WERI-Rb-1 (cell line): ENCODE results near the gene TIMM22.

Experiments
- DNase-seq: peaks from one replicate; pipeline ENCODE4 v3.0.0-alpha.2; 2020
- H3K27ac ChIP-seq: fragments of 250-450 bp; sonication (Bioruptor Pico); 2 replicates; pipeline ENCODE4 v1.5.1; 2020; ENCODE audit warnings: mild to moderate bottlenecking, moderate library complexity
- H3K27me3 ChIP-seq: fragments of 250-450 bp; sonication (Bioruptor Pico); 2 replicates; pipeline ENCODE4 v1.5.1; 2021; ENCODE audit warnings: mild to moderate bottlenecking, low read depth, moderate library complexity; ENCODE audit not compliant: insufficient read depth, severe bottlenecking
- H3K36me3 ChIP-seq: fragments of 250-450 bp; sonication (Bioruptor Pico); 2 replicates; pipeline ENCODE4 v1.5.1; 2020; ENCODE audit warnings: mild to moderate bottlenecking, moderate library complexity
- H3K4me3 ChIP-seq: 2 replicates; pipeline ENCODE4 v1.5.1; 2011; ENCODE audit warnings: low read depth, mild to moderate bottlenecking, control low read depth, low read length
- H3K9me3 ChIP-seq: fragments of 250-450 bp; sonication (Bioruptor Pico); 2 replicates; pipeline ENCODE4 v1.5.1; 2021; ENCODE audit warnings: mild to moderate bottlenecking, moderate library complexity; ENCODE audit not compliant: severe bottlenecking
- TF ChIP-seq, protein P1 (sequence below): IDR thresholded peaks from 2 replicates; pipeline ENCODE4 v1.5.1; 2011; ENCODE audit warnings: low read depth, mild to moderate bottlenecking, control low read depth, inconsistent platforms, low read length

Gene TIMM22

DNA sequence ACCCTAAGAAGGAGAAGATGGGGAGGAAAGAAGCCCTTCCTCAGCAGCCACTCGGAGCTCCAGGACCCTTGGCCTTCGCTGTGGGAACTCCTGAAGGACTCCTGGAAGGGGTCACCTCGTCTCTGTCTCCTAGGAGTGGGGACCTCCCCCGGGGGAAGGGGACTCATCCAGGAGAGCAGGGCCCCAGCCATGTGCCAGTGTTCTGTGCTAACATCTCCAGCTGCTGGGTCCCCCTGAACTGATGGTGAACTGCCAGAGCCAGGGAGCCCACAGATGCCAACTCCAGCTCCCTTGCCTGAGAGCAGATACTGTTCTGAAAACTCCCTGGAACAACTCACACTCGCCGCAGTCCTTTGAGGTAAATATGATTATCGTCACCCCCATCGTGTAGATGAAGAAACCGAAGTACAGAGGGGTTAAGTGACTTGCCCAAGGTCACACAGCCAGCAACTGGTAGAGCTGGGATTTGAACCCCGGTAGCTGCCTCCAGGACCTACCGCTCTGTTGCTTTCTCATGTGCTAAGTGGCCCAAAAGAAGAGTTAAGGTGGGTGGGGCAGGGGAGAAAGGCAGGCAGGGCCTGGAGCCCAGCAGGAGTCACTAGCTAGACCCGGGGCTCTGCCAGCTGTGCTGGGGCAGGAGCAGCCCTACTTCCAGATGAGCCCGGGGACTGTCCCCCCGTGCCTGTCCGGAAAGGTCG lies 10.5 kb downstream of the TIMM22 start:
- Histone ChIP-seq H3K36me3 (peaks cover 67% of the 10 kb centered on the region), H3K4me3 (no peak overlapping the region), H3K27ac (no peak overlapping the region), H3K27me3 (no peaks in the 10 kb centered on the region), H3K9me3 (no peaks in the 10 kb centered on the region)
- DNase-seq, result no peak
- TF ChIP-seq, protein P1, sequence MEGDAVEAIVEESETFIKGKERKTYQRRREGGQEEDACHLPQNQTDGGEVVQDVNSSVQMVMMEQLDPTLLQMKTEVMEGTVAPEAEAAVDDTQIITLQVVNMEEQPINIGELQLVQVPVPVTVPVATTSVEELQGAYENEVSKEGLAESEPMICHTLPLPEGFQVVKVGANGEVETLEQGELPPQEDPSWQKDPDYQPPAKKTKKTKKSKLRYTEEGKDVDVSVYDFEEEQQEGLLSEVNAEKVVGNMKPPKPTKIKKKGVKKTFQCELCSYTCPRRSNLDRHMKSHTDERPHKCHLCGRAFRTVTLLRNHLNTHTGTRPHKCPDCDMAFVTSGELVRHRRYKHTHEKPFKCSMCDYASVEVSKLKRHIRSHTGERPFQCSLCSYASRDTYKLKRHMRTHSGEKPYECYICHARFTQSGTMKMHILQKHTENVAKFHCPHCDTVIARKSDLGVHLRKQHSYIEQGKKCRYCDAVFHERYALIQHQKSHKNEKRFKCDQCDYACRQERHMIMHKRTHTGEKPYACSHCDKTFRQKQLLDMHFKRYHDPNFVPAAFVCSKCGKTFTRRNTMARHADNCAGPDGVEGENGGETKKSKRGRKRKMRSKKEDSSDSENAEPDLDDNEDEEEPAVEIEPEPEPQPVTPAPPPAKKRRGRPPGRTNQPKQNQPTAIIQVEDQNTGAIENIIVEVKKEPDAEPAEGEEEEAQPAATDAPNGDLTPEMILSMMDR, result no peak

DNA sequence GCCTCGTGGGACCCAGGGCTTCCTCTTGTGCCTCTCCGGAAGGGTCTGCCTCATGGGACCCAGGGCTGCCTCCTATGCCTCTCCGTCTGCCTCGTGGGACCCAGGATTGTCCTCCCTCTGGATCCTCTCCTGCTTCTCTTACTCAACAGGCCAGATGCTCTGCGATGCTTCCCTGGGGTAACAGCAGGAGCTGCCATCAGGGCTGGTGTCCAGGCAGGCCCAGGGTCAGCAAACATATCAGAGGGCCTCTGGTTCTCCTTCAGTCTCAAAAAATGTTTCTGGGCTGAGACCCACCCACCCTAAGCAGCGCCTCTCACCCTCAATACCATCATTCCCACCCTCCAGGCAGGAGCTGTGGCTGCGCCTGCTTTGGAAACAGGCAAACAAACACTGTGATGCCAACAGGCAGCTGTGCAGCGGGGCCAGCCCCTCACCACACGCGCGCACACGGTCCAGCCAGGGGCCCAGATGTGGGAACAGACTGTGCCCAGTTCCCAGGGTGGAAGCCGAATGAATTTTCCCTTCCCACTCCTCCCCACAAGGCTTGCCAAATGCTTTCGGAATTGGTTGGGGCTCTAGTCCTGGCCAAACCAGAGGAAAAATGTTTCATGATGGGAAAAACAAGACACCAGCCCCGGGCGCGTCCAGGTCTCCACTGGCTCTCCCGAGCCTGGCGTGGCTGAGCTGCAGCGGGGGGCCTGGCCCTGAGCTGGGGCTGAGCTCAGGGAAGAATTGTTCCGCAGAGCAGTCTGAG lies 11.3 kb downstream of the TIMM22 start:
- H3K9me3 ChIP-seq, result no peaks in the 10 kb centered on the region
- TF ChIP-seq, protein P1, result no peak
- no peaks in the 10 kb centered on the region for H3K27me3 ChIP-seq
- peaks cover 60% of the 10 kb centered on the region for H3K36me3 ChIP-seq
- H3K4me3 ChIP-seq, result no peak overlapping the region
- no peak overlapping the region for H3K27ac ChIP-seq
- DNase-seq, result no peak

DNA sequence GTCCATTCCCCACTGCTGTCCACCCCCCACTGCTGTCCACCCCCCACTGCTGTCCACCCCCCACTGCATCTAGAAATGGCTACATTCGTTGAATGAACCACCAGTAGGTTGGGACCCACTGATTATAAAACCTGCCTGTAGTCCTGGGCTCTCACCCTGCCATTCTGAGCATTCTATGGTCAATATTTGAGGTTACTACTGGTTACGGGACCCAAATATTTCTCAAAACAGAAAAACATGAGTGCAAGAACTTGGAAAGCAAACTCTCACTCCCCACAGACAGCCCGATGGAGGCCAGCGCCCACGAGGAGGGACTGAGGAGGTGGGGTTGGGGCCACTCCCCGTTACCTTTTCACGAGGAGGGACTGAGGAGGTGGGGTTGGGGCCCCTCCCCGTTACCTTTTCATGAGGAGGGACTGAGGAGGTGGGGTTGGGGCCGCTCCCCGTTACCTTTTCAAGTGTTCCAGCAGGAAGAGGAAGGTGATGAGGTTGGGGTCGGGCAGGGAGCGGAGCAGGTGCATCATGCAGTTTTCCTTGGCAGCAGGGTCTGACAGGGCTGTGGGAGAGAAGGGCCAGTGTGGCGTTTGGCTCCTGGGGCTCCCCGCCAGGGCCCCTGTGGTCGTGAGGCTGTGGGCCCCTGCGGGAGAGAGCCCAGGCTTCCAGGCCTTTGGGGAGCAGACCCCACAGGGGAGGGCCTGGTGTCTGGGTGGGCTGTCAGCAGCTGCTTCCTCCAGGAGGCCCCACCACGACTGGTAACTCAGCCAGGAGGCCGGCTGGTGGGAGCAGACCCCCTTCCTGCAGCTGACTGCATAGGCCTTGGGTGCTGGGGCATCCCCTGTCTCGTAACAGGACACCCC lies 12.5 kb downstream of the TIMM22 start:
- Histone ChIP-seq H3K4me3 (no peak overlapping the region), H3K27me3 (no peaks in the 10 kb centered on the region), H3K36me3 (peaks cover 51% of the 10 kb centered on the region), H3K27ac (no peak overlapping the region), H3K9me3 (no peaks in the 10 kb centered on the region)
- TF ChIP-seq, protein P1, result no peak
- no peak for DNase-seq

DNA sequence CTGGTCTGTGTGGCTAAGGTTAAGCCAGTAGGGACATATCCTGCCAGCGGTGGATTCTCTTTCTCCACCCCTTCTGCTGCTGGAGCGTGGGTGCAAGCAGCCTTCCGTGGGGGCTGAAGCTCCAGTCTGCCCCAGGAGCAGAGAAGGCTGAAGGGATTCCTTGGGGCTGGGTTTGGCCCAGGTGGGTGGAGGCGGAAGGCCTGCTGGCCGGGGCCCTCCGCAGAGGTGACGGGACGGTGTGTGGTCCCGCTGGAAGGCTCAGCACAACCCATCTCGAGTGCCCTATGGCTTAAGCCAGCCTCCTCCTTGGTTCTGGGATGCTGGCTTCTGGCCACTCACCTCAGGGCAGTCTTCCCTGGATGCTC lies 13.1 kb downstream of the TIMM22 start:
- DNase-seq, result no peak
- Histone ChIP-seq H3K4me3 (no peak overlapping the region), H3K36me3 (peaks cover 45% of the 10 kb centered on the region), H3K27ac (no peak overlapping the region), H3K9me3 (no peaks in the 10 kb centered on the region), H3K27me3 (no peaks in the 10 kb centered on the region)
- TF ChIP-seq, protein P1, result no peak

DNA sequence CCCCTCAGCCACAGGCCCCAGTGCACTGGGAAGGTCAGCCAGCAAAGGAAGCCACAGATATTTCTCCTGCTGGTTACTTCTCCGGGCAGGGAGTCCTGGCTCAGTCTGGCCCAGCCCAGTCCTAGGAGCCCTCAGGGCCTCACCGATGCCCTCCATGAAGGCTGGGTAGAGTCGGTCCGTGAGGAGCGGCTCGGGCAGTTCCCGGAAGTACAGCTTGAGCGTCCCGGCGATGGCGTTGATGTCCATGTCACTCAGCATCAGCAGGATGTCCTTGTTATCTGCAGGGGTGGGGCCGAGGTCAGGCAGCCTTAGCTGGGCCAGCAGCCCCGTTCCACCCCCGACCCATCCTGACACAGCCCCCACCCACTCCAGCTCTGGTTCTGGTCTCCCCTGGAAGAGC lies 13.7 kb downstream of the TIMM22 start:
- no peak overlapping the region for H3K4me3 ChIP-seq
- peaks cover 40% of the 10 kb centered on the region for H3K36me3 ChIP-seq

More for the DNA sequence above, 13.7 kb downstream of the TIMM22 start:
- Histone ChIP-seq H3K9me3 (no peaks in the 10 kb centered on the region), H3K27me3 (no peaks in the 10 kb centered on the region), H3K27ac (no peak overlapping the region)
- TF ChIP-seq, protein P1, result no peak
- DNase-seq, result no peak
